ENCODE measurements around the gene ISYNA1.

ISYNA1 gene

GRCh38 chr19:18478545-18479311 is 40.8 kb upstream of the ISYNA1 start:
- TF ChIP-seq CTCF (IDR thresholded peaks at IDR 0.05; ENCODE audit: low read depth, low read length, missing control alignments): no peak
- DNase-seq (ENCODE audit: extremely low read depth, low read depth): peak; percentile 77
- H3K4me3 ChIP-seq (replicated peaks; ENCODE audit: low read depth, low read length): no peak overlapping the region

- no peak for TF ChIP-seq CTCF (IDR thresholded peaks at IDR 0.05; ENCODE audit: low read depth, low read length, missing control alignments)
- no peak overlapping the region for H3K4me3 ChIP-seq (replicated peaks; ENCODE audit: low read depth, low read length)
- DNase-seq (ENCODE audit: extremely low read depth, low read depth): no peak
Observed at GRCh38 chr19:18477974-18478373, 40.0 kb upstream of the ISYNA1 start.

- TF ChIP-seq CTCF (IDR thresholded peaks at IDR 0.05; ENCODE audit: low read depth, low read length, missing control alignments): peak; percentile 36
- H3K4me3 ChIP-seq (replicated peaks; ENCODE audit: low read depth, low read length): no peak overlapping the region
- DNase-seq (ENCODE audit: extremely low read depth, low read depth): no peak
Observed at GRCh38 chr19:18477042-18477779, 39.3 kb upstream of the ISYNA1 start.

- no peak overlapping the region for H3K4me3 ChIP-seq (replicated peaks; ENCODE audit: low read depth, low read length)
- no peak for DNase-seq (ENCODE audit: extremely low read depth, low read depth)
- no peak for TF ChIP-seq CTCF (IDR thresholded peaks at IDR 0.05; ENCODE audit: low read depth, low read length, missing control alignments)
Observed at GRCh38 chr19:18476507-18477041, 38.6 kb upstream of the ISYNA1 start.

GRCh38 chr19:18475762-18476331 is 37.9 kb upstream of the ISYNA1 start:
- DNase-seq (ENCODE audit: extremely low read depth, low read depth): no peak
- TF ChIP-seq CTCF (IDR thresholded peaks at IDR 0.05; ENCODE audit: low read depth, low read length, missing control alignments): no peak
- H3K4me3 ChIP-seq (replicated peaks; ENCODE audit: low read depth, low read length): no peak overlapping the region

- no peak for TF ChIP-seq CTCF (IDR thresholded peaks at IDR 0.05; ENCODE audit: low read depth, low read length, missing control alignments)
- no peak overlapping the region for H3K4me3 ChIP-seq (replicated peaks; ENCODE audit: low read depth, low read length)
- DNase-seq (ENCODE audit: extremely low read depth, low read depth): no peak
Observed at GRCh38 chr19:18475004-18475453, 37.1 kb upstream of the ISYNA1 start.

All from HFF-Myc (cell line).